DMS153 (cell line): Measurements from ENCODE around the gene SIMC1.
"Not testable (repeated sequence)": the region's sequence is repeated elsewhere in the genome, so short reads cannot be mapped to it uniquely, and the experiment has no call there.

ENCODE experiments used
- DNase-seq: peaks from one replicate; lab custom pipeline; 2025; lab: John Stamatoyannopoulos, UW

Gene SIMC1

GRCh38 chr5:176237971-176238644, at the start of gene SIMC1:
Gene SIMC1 (plus strand): TSS chr5:176238424. CDS start chr5:176238509, 85 bp downstream.
- DNase-seq, result not testable (repeated sequence)

GRCh38 chr5:176188506-176189193, 49.6 kb upstream of the SIMC1 start:
- DNase-seq, result no peak

- no peak for DNase-seq
These were observed 48.4 kb upstream of the SIMC1 start for GRCh38 chr5:176189857-176190256.

- DNase-seq, result no peak
These were observed 47.1 kb upstream of the SIMC1 start for GRCh38 chr5:176190886-176191755.

GRCh38 chr5:176192094-176192721, 46.0 kb upstream of the SIMC1 start:
- DNase-seq, result no peak

GRCh38 chr5:176192722-176193117, 45.5 kb upstream of the SIMC1 start:
- not testable (repeated sequence) for DNase-seq

GRCh38 chr5:176193636-176194035, 44.6 kb upstream of the SIMC1 start:
- not testable (repeated sequence) for DNase-seq

GRCh38 chr5:176194238-176195083, 43.8 kb upstream of the SIMC1 start:
- not testable (repeated sequence) for DNase-seq

GRCh38 chr5:176195084-176195413, 43.2 kb upstream of the SIMC1 start:
- DNase-seq, result not testable (repeated sequence)

GRCh38 chr5:176195487-176196207, 42.6 kb upstream of the SIMC1 start:
- not testable (repeated sequence) for DNase-seq

- not testable (repeated sequence) for DNase-seq
These were observed 41.4 kb upstream of the SIMC1 start for GRCh38 chr5:176196781-176197180.

- DNase-seq, result not testable (repeated sequence)
These were observed 40.9 kb upstream of the SIMC1 start for GRCh38 chr5:176197234-176197858.

GRCh38 chr5:176198299-176198698, 39.9 kb upstream of the SIMC1 start:
- DNase-seq, result not testable (repeated sequence)

GRCh38 chr5:176198991-176199733, 39.1 kb upstream of the SIMC1 start:
- not testable (repeated sequence) for DNase-seq

- DNase-seq, result not testable (repeated sequence)
These were observed 38.3 kb upstream of the SIMC1 start for GRCh38 chr5:176199803-176200399.

- DNase-seq, result no peak
These were observed 36.4 kb upstream of the SIMC1 start for GRCh38 chr5:176201811-176202210.

GRCh38 chr5:176203086-176203485, 35.1 kb upstream of the SIMC1 start:
- DNase-seq, result no peak

GRCh38 chr5:176203535-176203934, 34.7 kb upstream of the SIMC1 start:
- DNase-seq, result not testable (repeated sequence)
